Heart left ventricle (tissue), 13 donors: ENCODE measurements around the gene UBR3.

Source experiments
- POLR2A ChIP-seq, 2 donors: fragments of 450-650 bp; IDR thresholded peaks; one replicate each; pipeline ENCODE4 v1.6.1; 2017; ENCODE audit warnings: antibody characterized with exemption in 2 of 2, mild to moderate bottlenecking in 2 of 2, moderate library complexity in 2 of 2
- TF ChIP-seq, protein P1 (sequence below), 12 donors: fragments of 200-600 bp; sonication (generic) in 4 of 12; IDR thresholded peaks; one replicate each; pipeline versions ENCODE4 v1.5.0 to v1.8.0; 2018 to 2022; ENCODE audit warnings: antibody characterized with exemption in 12 of 12, mild to moderate bottlenecking in 5 of 12
- donor health status: ischemic (EF 13 %, LVEDD 7.1; RV severe dilation, severe dysfunction).
- donor health status: DM: no; HTN: yes; CAD: no.
- donor health status: DM: no; HTN: no; CAD: no.
- donor health status: ischemic (EF 25% LVEDD 6.9; RV normal size, moderate dysfunction).
- donor health status: ischemic (EF 25% LVEDD 5.7; RV mildly dilated, moderate dysfunction).
- donor health status: ischemic (EF 35%, LVEDD 5.7; RV mildly dilated, moderate dysfunction).
- donor health status: nonischemic (EF 11% LVEDD 7.7; RV severe dilation, severe dysfunction).
- donor health status: DM: yes; HTN: yes; CAD: no.
- donor health status: PGD.
- donor health status: ischemic (EF 29% LVEDD 5.4; RV normal size, mild dysfunction).
- donor health status: nonischemic (EF 23%, LVEDD 6.1; RV moderate dilation, normal function).

DNA sequence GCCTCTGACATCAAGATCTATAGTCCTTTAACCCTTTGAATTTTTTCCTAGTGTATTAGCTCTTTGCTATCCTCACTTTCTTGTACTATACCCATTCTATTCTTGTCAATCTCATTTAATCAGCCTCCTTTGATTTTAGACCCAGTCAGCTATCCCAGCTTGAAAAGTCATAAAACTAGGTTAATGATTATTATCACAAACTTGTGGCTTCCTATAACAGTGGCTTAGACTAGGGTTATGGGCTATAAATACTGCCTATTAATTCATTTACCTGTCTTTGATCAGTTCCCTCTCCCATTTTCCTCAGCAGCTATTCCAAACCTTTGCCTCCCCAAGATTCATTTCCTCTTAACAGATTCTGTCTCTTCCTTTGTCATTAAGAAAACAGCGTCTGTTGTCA, 174.8 kb downstream of the UBR3 start:
- TF ChIP-seq, protein P1, sequence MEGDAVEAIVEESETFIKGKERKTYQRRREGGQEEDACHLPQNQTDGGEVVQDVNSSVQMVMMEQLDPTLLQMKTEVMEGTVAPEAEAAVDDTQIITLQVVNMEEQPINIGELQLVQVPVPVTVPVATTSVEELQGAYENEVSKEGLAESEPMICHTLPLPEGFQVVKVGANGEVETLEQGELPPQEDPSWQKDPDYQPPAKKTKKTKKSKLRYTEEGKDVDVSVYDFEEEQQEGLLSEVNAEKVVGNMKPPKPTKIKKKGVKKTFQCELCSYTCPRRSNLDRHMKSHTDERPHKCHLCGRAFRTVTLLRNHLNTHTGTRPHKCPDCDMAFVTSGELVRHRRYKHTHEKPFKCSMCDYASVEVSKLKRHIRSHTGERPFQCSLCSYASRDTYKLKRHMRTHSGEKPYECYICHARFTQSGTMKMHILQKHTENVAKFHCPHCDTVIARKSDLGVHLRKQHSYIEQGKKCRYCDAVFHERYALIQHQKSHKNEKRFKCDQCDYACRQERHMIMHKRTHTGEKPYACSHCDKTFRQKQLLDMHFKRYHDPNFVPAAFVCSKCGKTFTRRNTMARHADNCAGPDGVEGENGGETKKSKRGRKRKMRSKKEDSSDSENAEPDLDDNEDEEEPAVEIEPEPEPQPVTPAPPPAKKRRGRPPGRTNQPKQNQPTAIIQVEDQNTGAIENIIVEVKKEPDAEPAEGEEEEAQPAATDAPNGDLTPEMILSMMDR (IDR thresholded peaks at IDR 0.05), result no peak
- no peak for TF ChIP-seq POLR2A (IDR thresholded peaks at IDR 0.05)
